K562 (cell line): Measurements from ENCODE around the gene PLOD1. TPM values are rescaled to one million over a fixed set of nuclear protein-coding genes. Genes with fewer than 3 reads are reported as not detected.
A peak's percentile ranks its signal among the peaks of the same experiment; 100 is the strongest.

ENCODE experiments used
- BCL6 ChIP-seq: fragments of 250-450 bp; sonication (Bioruptor Pico); IDR thresholded peaks from 2 replicates; pipeline ENCODE4 v1.4.0; 2020
- CXXC5 ChIP-seq: fragments of 250-450 bp; sonication (Bioruptor Pico); IDR thresholded peaks from 2 replicates; pipeline ENCODE4 v1.8.0; 2022; ENCODE audit warnings: inconsistent platforms, mild to moderate bottlenecking, moderate library complexity
- EP300 ChIP-seq: IDR thresholded peaks from 2 replicates; pipeline ENCODE4 v1.6.1; 2012; ENCODE audit warnings: low read length, improper control_type of control experiment
- GTF2F1 ChIP-seq: IDR thresholded peaks from 2 replicates; pipeline ENCODE4 v1.6.1; 2011; ENCODE audit warnings: low read depth, low read length, improper control_type of control experiment
- MCM5 ChIP-seq: fragments of 450-650 bp; IDR thresholded peaks from 2 replicates; pipeline ENCODE4 v1.6.1; 2016; ENCODE audit warnings: low read depth
- NR4A1 ChIP-seq, 2 experiments: fragments of 250-450 bp in 1 of 2; fragments of 450-650 bp in 1 of 2; sonication (Bioruptor Pico) in 1 of 2; IDR thresholded peaks; 2 replicates each; pipeline versions ENCODE4 v1.4.0 to v1.6.1; 2016 to 2020; ENCODE audit warnings: mild to moderate bottlenecking in 2 of 2, missing compliant biosample characterization in 1 of 2, missing genetic modification characterization in 1 of 2, moderate library complexity in 1 of 2
- RCOR1 ChIP-seq, 2 experiments: IDR thresholded peaks; 2 replicates each; pipeline ENCODE4 v1.6.1; 2012; ENCODE audit warnings: low read depth in 2 of 2, low read length in 2 of 2, borderline replicate concordance in 1 of 2, improper control_type of control experiment in 1 of 2
- STAT5A ChIP-seq: IDR thresholded peaks from 2 replicates; pipeline ENCODE4 v1.6.1; 2012; ENCODE audit warnings: low read length, inconsistent platforms, borderline replicate concordance
- SUPT5H ChIP-seq: fragments of 450-650 bp; IDR thresholded peaks from 2 replicates; pipeline ENCODE4 v1.6.1; 2016
- TCFL5 ChIP-seq: fragments of 250-450 bp; sonication (Bioruptor Pico); conservative IDR thresholded peaks from 2 replicates; pipeline ENCODE4 v1.6.1; 2021; ENCODE audit warnings: mild to moderate bottlenecking, moderate library complexity, matching md5 sums
- TFAM ChIP-seq: fragments of 250-450 bp; sonication (Bioruptor Pico); conservative IDR thresholded peaks from 2 replicates; pipeline ENCODE4 v1.5.0; 2021; ENCODE audit warnings: mild to moderate bottlenecking, moderate library complexity
- ZNF212 ChIP-seq: fragments of 450-650 bp; formaldehyde crosslinking; IDR thresholded peaks from 2 replicates; pipeline ENCODE4 v1.4.0; 2020; ENCODE audit warnings: mild to moderate bottlenecking
- ZNF263 ChIP-seq: sonication (generic); formaldehyde crosslinking; IDR thresholded peaks from 2 replicates; pipeline ENCODE4 v1.8.0; 2022; ENCODE audit warnings: mild to moderate bottlenecking, missing genetic modification reagents, borderline replicate concordance
- ZNF444 ChIP-seq: fragments of 250-450 bp; sonication (Bioruptor Pico); IDR thresholded peaks from 2 replicates; pipeline ENCODE4 v1.4.0; 2020; ENCODE audit warnings: mild to moderate bottlenecking, moderate library complexity
- ZNF583 ChIP-seq: fragments of 250-450 bp; sonication (Bioruptor Pico); IDR thresholded peaks from 2 replicates; pipeline ENCODE4 v1.4.0; 2020
- polyA plus RNA-seq, 8 experiments: library from polyadenylated mRNA; depleted of rRNA in 4 of 8; stranded (reverse) in 5 of 8; unstranded in 3 of 8; fragments of >200 nt; fragmentation: Nextera tagmentation in 2 of 8; fragmentation: Illumina TruSeq in 1 of 8; extraction: Ambion mirVana in 2 of 8; extraction: Trizol in 1 of 8; gene quantifications; 2 replicates each; pipeline versions ENCODE4 v1.2.1 to v1.2.3, GENCODE V29; 2011 to 2014; ENCODE audit warnings: inconsistent platforms in 1 of 8, missing spikeins in 1 of 8
- total RNA-seq, 7 experiments: library from RNA; depleted of rRNA in 6 of 7; stranded (reverse); fragments of >200 nt in 6 of 7; fragmentation: Illumina TruSeq in 2 of 7; extraction: Trizol in 2 of 7; gene quantifications; 2 replicates each; pipeline versions ENCODE4 v1.2.1 to v1.2.3, GENCODE V29; 2011 to 2021; ENCODE audit warnings: low replicate concordance in 1 of 7
- TF ChIP-seq, protein P1 (sequence below): IDR thresholded peaks from 3 replicates; pipeline ENCODE4 v1.6.1; 2011; ENCODE audit warnings: borderline replicate concordance, mild to moderate bottlenecking, moderate library complexity; ENCODE audit not compliant: insufficient read length; ENCODE audit errors: extremely low read depth
- TF ChIP-seq, protein P2 (sequence below): fragments of 250-450 bp; sonication (Bioruptor Pico); IDR thresholded peaks from 2 replicates; pipeline ENCODE4 v1.4.0; 2020
- TF ChIP-seq, protein P3 (sequence below): sonication (generic); formaldehyde crosslinking; IDR thresholded peaks from 2 replicates; pipeline ENCODE4 v1.5.0; 2020; ENCODE audit warnings: missing genetic modification reagents

PLOD1 gene
- total and polyA plus RNA-seq, 9 of the 15 experiments (the other 6 are each of a cell fraction or from before 2014, with no cell fraction given): 16.6 to 90.8 (median 52.7) TPM

DNA sequence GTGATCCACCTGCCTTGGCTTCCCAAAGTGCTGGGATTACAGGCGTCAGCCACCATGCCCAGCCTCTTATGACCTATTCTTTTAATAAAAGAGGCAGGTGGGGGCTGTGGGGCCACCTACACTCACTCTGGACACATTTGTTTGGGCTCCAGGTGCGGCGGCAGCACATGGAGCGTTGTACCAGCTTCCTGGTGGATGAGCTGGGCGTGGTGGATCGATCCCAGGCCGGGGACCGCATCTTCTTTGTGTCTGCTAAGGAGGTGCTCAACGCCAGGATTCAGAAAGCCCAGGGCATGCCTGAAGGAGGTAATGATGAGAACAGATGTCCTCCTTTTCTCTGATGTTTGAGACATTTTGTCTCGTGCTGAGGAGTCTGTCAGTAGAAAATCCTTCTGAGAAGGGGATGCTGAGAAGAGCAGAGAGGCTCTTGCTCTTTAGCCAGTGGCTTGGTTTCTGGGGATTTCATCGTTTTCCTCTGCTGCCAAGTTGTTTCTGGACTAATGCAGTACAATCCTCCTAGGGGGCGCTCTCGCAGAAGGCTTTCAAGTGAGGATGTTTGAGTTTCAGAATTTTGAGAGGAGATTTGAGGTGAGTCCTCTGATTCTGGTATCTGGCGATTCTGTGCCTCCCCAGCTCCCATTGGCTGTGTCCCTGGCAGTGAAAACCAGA, 66.9 kb downstream of the PLOD1 start (continued):
- TF ChIP-seq MCM5 (no peak), BCL6 (no peak), ZNF212 (CRISPR knock-in tag) (no peak), GTF2F1 (no peak), NR4A1 (CRISPR knock-in tag; IDR thresholded peaks at IDR 0.05) (no peak), NR4A1 (tag; IDR thresholded peaks at IDR 0.05) (0 out of 2 replicates have a peak, but pooled peaks have one; percentile 35), ZNF263 (no peak), SUPT5H (no peak), ZNF444 (CRISPR knock-in tag) (no peak), TFAM (CRISPR knock-in tag) (no peak), EP300 (peak; percentile 50; the same call in 1 of the 2 replicates), RCOR1 (IDR thresholded peaks at IDR 0.05; ENCODE audit: borderline replicate concordance in 1 of 2, low read depth in 2 of 2, low read length in 2 of 2) (0 out of 4 replicates have a peak, but pooled peaks of 1 of the 2 experiments have one; percentile 31), ZNF583 (CRISPR knock-in tag) (no peak), STAT5A (no peak), TCFL5 (no peak), CXXC5 (peak; percentile 29; the same call in 1 of the 2 replicates)
- TF ChIP-seq, protein P1, sequence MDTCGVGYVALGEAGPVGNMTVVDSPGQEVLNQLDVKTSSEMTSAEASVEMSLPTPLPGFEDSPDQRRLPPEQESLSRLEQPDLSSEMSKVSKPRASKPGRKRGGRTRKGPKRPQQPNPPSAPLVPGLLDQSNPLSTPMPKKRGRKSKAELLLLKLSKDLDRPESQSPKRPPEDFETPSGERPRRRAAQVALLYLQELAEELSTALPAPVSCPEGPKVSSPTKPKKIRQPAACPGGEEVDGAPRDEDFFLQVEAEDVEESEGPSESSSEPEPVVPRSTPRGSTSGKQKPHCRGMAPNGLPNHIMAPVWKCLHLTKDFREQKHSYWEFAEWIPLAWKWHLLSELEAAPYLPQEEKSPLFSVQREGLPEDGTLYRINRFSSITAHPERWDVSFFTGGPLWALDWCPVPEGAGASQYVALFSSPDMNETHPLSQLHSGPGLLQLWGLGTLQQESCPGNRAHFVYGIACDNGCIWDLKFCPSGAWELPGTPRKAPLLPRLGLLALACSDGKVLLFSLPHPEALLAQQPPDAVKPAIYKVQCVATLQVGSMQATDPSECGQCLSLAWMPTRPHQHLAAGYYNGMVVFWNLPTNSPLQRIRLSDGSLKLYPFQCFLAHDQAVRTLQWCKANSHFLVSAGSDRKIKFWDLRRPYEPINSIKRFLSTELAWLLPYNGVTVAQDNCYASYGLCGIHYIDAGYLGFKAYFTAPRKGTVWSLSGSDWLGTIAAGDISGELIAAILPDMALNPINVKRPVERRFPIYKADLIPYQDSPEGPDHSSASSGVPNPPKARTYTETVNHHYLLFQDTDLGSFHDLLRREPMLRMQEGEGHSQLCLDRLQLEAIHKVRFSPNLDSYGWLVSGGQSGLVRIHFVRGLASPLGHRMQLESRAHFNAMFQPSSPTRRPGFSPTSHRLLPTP: no peak
- TF ChIP-seq, protein P2, sequence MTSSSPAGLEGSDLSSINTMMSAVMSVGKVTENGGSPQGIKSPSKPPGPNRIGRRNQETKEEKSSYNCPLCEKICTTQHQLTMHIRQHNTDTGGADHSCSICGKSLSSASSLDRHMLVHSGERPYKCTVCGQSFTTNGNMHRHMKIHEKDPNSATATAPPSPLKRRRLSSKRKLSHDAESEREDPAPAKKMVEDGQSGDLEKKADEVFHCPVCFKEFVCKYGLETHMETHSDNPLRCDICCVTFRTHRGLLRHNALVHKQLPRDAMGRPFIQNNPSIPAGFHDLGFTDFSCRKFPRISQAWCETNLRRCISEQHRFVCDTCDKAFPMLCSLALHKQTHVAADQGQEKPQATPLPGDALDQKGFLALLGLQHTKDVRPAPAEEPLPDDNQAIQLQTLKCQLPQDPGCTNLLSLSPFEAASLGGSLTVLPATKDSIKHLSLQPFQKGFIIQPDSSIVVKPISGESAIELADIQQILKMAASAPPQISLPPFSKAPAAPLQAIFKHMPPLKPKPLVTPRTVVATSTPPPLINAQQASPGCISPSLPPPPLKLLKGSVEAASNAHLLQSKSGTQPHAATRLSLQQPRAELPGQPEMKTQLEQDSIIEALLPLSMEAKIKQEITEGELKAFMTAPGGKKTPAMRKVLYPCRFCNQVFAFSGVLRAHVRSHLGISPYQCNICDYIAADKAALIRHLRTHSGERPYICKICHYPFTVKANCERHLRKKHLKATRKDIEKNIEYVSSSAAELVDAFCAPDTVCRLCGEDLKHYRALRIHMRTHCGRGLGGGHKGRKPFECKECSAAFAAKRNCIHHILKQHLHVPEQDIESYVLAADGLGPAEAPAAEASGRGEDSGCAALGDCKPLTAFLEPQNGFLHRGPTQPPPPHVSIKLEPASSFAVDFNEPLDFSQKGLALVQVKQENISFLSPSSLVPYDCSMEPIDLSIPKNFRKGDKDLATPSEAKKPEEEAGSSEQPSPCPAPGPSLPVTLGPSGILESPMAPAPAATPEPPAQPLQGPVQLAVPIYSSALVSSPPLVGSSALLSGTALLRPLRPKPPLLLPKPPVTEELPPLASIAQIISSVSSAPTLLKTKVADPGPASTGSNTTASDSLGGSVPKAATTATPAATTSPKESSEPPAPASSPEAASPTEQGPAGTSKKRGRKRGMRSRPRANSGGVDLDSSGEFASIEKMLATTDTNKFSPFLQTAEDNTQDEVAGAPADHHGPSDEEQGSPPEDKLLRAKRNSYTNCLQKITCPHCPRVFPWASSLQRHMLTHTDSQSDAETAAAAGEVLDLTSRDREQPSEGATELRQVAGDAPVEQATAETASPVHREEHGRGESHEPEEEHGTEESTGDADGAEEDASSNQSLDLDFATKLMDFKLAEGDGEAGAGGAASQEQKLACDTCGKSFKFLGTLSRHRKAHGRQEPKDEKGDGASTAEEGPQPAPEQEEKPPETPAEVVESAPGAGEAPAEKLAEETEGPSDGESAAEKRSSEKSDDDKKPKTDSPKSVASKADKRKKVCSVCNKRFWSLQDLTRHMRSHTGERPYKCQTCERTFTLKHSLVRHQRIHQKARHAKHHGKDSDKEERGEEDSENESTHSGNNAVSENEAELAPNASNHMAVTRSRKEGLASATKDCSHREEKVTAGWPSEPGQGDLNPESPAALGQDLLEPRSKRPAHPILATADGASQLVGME (CRISPR knock-in tag): no peak
- TF ChIP-seq, protein P3, sequence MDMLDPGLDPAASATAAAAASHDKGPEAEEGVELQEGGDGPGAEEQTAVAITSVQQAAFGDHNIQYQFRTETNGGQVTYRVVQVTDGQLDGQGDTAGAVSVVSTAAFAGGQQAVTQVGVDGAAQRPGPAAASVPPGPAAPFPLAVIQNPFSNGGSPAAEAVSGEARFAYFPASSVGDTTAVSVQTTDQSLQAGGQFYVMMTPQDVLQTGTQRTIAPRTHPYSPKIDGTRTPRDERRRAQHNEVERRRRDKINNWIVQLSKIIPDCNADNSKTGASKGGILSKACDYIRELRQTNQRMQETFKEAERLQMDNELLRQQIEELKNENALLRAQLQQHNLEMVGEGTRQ (CRISPR knock-in tag): no peak
